Limb (tissue), 2 donors: ENCODE results near the gene DLG2.

Source experiments
- DNase-seq, 2 donors: peaks; one replicate each; pipeline ENCODE4 v3.0.0-alpha.2; 2016; ENCODE audit errors: extremely low spot score in 2 of 2

Gene DLG2

GRCh38 chr11:84295815-84296214, 1331.3 kb downstream of the DLG2 start:
- no peak for DNase-seq

GRCh38 chr11:84292955-84293354, 1334.2 kb downstream of the DLG2 start:
- DNase-seq: no peak

DNA sequence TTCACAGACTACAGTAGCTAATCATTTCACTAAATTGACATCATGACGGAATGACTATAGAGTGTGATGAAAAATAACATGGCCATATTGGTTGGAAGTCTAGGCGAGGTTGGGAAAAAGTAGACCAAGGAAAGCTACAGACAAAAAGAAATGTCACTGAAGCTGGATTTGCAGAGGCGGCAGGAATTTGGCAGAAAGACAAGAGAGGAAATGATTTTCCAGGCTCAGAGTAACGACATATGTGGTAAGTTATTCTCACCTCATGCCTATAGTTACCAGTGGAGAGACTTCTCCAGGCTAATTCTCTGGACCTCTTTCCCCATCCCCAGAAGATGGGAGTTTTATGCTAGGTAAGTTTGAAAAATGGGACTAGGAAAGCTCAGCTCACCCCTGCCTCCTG, 1335.1 kb downstream of the DLG2 start:
- DNase-seq: no peak

DNA sequence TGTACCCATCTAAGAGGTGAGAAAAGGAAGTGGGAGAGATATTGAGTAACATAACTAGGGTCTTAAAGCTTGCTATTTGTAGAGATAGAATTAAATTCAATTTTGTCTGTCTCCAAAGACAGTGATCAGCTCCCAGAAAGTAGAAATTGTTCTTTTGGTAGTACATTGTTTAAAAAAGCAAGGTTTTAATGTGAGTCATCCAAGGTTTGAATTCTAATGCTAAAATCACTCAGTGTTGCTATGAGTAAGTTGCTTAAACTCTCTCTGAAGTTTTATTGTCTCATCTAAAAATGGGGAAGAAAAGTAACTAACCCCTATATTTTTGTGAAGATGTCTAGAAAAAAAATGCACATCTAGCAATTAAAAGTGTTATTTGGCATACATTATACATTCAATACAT, 1336.5 kb downstream of the DLG2 start:
- no peak for DNase-seq

GRCh38 chr11:84289381-84289906, 1337.7 kb downstream of the DLG2 start:
- no peak for DNase-seq

GRCh38 chr11:84273541-84273940, 1353.6 kb downstream of the DLG2 start:
- no peak for DNase-seq

DNA sequence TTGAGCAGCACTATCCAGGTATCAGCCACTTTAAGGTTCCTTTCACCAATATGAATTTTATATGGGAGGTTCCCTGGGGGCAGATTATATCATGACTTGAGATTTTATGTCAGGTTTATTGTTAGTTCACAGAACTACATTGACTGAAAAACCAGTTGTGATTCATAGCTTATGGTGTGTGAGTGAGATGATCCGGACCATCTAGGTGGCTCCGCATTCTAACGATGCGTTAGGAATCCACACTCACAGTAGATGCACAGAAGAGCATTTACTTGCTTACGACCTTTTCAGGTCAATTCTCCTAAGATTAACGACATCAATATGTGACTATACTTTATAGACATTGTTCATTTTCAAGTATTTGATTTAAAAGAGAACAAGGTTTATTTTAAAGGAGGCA, 1356.7 kb downstream of the DLG2 start:
- DNase-seq: no peak

- no peak for DNase-seq
Observed at GRCh38 chr11:84264066-84264465, 1363.1 kb downstream of the DLG2 start.

GRCh38 chr11:84261707-84262106, 1365.4 kb downstream of the DLG2 start:
- no peak for DNase-seq

DNA sequence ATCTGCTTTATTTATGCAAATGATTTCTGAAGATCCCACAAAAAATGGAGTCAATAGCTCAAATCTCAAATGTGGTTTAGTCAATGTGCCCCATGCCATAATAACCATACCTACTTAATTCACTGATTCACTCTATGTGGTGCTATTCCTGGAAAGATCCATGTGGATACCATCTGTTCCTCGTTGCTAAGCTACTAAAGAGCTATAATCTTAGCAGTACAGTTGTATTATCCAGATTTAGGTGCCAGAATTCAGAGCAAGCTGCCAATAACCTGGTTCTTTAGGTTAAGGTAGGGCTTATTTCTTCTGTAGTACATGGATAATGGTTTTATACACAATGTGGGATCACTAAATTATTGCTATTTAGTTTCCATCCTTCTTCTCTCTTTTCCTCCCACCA, 1366.3 kb downstream of the DLG2 start:
- no peak for DNase-seq

DNA sequence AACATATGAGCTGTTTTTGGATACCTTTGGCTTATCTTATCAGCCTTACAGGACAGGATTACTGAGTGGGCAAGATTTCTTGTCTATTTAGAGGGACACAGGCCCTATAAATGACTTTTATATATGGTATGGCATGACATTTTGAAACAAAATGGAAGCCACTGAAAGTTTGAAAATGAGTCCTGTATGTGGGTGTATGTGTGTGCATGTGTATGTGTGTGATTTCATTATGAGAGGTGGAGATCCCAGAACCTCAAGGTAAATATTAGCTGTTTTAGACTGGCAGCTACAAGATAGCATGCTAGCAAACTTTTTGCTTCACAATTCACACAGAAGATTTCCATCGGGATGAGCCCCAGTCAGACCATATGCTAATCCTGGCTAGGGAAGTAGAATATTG, 1370.5 kb downstream of the DLG2 start:
- no peak for DNase-seq

- DNase-seq: no peak
Observed at GRCh38 chr11:84255483-84255882, 1371.7 kb downstream of the DLG2 start.

- no peak for DNase-seq
Observed at GRCh38 chr11:84250834-84251613, 1376.1 kb downstream of the DLG2 start.

DNA sequence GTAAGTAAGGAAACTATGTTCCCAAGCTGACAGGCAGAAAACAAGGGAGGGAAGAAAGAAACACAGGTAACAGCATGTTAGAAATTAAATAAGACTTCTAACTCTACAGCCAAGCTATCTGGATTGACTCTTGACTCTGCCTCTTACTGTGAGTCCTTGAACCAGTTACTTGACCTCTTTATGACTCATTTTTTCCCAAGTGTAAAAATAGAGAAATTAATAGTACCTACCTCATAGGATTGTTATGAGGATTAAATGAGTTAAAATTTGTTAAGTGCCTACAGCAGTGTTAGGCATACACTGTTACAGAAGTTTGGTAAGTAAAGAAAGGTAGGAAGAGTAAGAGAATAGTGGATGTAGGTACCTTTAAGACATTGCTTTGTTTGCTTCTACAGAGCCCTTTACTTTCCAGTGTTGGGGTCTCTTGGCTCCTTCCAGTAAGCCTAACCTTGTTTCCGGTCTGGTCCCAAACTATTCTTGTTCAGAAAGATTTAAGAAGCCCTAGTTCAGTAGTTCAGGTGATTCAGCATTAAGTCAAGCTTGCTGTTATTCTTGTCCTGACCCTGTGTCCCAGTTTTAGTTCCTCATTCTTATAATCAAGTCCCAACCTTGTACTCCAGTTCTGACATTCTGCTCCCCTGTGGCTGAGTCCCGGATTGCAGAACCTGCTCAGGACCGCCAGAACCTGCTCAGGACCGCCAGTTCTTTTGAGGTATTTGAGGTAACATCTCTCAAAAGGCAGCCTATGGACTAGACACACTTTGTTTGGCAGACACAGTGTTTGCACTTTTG, 1377.6 kb downstream of the DLG2 start:
- no peak for DNase-seq

- no peak for DNase-seq
Observed at GRCh38 chr11:84247926-84248325, 1379.2 kb downstream of the DLG2 start.

DNA sequence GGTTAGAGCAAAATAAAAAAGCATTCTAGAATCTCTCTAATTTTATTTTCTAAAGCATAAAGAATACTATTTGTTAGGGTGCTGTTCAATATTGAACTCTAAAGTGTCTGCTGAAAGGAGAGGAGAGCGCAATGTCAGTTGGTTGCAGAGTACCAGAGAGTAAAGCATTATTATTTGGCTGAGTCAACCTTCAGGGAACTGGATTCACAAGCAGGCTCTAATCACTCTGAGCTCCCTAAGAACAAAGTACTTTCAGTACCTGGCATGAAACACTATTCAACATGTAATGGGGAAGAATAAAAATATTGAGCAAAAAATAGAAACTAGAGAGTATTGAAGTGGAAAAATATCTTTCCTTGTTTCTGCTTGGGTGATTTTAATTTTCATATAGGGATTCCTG, 1380.0 kb downstream of the DLG2 start:
- DNase-seq: no peak

- no peak for DNase-seq
Observed at GRCh38 chr11:84243629-84244263, 1383.4 kb downstream of the DLG2 start.

DNA sequence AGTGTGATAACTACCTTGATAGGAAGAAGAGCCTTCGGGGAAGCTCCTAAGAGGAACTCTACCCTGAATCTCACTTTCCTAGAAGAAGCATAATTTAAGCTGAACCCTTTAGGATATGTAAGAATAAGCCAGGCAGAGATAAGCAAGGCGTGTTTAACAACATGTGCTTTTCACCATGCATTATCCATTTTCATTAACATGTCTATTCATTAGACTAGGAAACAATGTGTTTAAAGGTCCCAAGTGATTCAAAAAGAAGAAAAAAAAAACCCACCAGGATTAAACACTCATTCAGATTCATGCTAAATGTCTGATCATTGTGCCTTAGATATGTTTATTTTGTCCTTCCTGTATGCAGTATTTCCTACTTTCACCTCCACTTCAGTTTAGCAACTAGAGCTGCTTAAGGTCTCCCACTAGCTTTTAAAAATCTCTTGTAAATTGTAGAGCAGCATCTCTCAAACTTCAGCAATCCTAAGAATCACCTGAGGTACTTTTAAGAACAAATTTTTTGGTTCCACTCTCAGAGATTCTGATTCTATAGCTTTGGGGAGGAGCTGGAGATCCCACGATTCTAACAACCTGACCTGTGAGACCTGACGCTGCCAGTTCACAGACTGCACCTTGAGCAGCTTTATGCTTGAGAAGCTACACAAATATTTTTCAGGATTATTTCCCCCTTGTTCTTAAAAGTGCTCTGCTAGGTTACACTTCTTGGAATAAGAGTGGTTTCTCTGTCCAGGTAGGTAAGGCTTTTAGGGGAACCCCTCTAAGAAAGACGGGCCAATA, 1385.6 kb downstream of the DLG2 start:
- DNase-seq: no peak

DNA sequence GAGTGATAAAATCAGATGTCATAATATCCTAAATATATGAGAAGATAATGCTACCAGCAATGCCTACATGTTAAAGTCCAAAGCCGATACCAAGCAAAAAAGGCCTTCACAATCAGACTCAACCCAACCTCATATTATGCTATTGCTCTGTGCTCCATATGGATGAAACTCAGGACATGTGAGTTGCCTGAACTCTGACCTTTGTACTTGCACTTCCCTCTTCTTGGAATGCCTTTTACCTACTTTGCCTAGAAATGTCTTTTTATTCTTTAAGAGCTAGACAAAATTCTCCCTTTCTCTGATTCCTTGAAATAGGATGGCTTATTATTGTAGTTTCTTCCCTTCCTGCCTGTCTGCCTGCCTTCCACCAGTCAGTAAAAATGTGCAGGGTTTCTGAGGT, 1386.3 kb downstream of the DLG2 start:
- no peak for DNase-seq

DNA sequence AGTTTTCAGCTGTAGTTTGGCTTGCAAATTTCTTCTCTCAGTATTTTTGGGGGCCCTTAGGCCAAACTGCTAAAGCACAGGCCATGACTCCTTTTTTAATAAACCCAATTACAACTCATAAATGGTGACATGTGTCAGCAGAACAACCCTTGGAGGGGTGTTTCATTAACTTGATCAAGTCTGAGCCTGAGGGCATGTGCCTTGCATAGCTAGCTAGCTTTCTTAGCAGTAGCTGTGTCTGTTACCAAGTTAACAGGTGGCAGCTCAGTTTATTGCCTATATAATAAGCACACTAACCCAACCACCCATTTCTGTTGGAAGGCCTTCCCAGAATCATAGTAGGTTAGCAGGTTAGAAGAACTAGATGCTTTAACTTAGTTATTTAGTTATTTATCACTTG, 1390.7 kb downstream of the DLG2 start:
- no peak for DNase-seq

DNA sequence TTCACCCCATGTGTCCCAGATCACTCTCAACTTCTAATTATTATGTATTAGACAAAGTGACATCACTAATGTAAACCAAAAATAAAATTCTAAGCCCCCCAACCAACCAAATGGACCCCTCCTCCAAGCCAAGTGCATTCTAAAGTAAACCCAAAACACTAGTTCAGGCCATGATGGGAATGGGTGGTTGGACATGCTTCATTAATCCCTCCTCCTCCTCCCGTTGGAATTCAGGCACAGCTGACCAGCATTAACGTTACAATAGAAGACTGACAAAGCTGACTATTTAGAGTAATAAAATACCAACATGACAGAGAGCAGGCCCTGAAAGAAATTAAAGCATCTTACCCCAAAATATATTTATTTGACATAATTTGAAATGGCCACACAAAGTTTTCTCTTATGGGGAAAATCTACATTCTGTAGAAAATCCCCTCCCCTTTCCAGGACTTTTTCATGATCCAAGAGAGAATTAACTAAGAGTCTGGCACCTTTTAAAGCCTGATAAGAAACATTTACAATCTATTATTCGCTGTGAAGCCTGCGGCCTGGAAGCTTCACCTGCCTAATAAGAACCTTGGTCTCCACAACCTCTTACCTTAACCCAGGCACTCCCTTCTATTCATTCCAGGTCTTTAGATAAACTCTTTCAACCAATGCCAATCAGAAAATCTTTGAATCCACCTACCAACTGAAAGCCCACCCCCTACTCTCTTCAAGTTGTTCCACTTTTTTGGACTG, 1392.5 kb downstream of the DLG2 start:
- no peak for DNase-seq
